ENCODE results near the gene CHST2.

CHST2 gene

DNA sequence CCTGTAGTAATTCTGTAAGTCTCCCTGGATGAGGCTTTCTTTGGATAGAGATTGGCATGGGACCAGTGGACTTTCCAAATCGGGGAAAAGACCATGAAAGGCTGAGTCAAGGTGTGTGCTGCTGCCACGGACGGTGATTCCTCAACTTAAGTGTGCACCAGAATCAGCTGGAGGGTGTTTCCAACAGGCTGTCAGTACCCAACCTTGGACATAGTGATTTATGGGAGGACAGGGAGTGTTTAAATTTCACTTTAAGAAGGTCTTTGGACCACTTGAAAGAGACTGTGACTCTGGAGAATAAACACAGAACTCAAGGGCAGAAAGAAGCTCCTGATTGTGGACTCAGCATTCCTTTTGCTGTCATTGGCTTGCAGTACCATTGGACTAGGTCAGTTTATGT is 20.4 kb upstream of the CHST2 start:
- DNase-seq: no peak

DNA sequence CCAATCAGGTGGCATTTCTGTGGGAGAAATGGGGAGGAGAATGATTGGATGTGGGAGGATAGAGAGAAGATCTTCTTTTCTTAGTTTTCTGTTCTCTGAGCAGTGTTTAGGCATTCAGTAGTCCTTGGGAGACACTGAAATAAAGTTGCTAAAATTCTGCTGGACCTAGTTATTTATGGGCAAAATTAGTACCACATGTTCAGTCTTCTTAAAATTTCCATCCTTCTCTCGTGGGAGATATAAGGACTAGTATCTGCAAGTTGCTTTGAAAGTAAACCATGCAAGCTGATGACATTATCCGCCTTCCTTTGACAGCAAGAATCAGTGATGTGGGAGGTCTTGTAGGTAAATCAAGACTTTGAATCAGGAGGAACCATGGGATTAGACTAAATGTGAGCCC is 19.9 kb upstream of the CHST2 start:
- no peak for DNase-seq

DNA sequence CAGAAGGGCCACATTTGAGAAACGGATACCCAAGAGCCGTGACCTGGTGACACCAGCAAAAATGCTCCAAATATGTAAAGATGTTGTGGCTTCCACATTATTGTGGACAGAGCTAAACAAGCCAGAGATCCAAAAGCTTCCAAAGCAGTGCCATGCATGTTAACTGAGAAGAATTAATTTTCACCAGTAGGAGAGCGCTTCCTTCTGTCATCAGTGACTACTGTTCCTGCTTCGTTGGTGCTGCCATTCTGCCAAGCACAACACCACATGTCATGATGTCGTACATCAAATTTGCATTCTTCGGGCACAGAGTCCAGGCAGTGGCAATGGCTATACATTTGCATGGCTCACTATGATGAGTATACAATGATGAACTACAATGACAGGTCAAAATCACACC is 19.1 kb upstream of the CHST2 start:
- no peak for DNase-seq

DNA sequence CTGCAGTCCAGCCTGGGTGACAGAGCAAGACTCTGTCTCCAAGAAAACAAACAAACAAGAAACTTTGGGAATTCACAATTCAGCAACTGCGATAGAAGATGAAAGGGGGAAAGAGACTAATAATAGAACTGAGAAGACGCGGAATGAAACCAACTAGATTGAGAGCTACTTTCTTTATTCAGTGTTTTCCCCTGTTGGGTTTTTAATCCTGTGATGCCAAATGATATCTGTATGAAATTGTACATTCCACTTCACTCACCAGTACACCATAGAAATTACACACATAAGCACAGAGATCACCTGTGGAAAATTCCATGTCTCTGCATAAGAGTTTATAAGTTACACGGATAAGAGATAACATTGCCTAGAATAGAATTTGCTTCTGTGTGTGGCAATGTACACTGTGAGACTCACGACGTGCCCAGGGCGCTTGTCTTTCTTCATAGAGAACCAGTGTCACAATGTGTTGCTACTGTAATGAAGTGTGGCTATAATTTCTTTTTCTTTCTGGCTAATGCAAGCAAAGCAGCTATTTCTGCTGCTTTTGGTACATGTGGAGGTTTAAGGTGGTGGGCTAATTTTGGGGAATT is 17.7 kb upstream of the CHST2 start:
- DNase-seq: no peak

DNA sequence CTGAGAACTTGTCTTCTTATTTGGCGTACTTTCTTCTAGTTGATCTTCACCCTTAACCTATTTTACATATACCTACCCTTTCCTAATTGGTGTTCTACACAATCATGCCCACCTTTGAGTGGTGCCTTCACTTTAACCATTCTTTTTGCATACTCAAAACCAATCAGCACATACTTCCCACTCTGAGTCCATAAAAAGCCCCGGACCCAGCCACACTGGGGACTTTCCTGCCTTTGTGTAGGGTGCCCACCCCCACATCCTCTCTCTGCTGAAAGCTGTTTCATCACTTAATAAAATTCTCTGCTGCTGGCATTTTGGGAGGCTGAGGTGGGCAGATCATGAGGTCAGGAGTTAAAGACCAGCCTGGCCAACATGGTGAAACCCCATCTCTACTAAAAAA is 15.9 kb upstream of the CHST2 start:
- DNase-seq: no peak

DNA sequence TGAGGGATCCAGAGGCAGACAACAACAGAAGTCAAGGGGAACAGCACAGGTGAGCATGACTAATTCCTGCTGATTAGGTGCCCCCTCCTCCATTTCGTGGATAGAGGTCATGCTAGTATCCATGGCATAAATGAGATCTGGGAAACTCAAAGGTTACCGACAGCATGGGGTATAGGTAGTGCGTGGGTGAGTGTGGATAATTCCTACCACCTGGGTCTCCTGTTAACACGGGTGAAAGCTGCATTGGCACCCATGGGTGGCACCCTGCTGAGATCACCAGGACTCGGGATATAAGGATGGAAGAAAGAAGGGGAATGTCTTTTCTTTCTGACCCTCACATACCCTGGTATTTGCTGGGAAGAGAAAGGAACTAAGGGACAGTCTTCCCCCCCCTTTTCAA is 14.4 kb upstream of the CHST2 start:
- no peak for DNase-seq

DNA sequence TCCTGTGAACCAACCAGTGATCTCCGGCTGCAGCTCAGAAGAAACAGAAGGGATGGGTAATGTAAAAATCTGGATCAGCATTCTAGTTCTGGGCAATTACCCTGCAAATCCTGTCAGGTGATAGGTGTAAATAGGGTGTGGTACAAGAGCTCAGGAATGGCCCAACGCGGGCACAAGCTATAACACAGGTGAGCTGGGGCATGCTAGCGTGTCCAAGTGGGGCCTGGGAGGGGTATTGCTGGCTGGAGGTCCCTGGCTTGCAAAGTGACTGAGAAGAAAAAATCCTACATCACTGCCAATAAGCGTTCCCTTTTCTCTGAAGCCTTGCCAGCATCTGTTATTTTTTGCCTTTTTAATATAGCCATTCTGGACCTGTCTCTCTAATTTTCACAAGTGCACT is 9.7 kb upstream of the CHST2 start:
- no peak for DNase-seq

DNA sequence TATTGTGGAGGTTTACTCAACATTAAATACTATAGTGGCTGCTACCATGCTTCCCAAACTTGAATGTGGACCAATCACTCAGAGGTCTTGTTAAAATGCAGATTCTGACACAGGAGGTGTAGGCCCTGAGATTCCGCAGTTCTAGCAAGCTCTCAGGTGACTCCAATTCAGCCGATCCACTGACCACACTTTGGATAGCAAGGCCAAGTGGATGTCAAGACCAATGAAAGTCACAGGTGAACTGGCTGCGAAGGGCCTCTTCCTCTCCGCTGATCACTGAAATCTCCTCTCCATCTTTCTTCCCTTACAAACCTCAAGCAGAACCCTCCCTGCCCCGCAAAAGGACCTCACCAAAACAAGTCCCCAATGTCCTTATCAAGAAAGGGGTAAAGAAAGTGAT is 9.2 kb upstream of the CHST2 start:
- no peak for DNase-seq

DNA sequence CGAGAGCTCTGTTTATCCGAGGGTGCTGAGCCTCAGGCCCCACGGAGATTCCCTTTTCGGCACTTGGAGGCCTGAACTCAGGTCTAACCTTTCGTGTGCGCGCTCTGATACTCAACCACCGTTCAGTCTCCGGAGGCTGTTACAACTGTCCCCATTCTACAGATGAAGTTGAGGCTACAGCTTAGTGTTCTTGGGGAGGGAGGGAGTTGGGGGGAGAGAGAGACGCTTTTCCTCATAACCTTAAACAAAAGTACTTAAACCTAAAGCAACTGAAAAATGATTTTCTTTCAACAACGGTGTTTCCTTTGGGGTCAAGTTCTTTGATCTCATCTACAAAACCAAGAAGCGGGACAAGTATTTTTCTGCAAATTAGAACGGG is 952 bp upstream of the CHST2 start:
- DNase-seq: no peak

DNA sequence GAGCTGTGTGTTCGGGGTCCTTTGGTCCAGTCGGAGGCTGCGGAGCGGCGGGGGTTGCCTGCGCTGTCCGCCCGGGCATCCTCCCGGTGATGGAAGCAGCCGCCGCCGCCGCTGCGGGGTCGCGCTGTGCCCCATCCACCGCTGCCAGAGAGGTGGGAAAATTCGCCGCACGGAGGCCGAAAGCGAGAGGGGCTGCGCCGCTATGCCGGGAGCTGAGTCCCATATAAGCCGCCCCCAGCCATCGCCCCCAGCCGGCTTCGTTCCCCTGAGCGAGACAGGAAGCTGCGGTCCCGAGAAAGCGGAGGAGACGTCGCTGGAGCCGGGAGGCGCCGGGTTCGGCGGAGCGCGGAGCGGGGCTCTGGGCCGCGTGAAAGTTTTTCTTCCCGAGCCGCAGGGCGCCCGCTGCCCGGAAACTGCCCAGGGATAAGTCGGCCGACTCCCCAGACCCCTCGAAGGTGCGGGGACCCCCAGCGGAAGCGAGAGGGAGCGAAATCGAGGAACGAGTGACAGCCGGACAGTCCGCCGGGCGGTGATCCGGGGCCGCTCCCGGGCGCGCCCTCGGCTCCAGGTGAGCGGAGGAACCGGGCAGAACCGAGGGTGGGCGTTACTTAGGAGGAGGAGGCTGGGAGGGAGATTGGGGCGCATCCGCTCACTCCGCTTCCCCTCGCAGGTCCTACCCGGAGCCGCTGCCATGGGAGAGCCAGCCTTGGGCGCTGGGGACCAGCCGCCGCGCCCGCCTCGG is 574 bp downstream of the CHST2 start:
- peak; percentile 50 for DNase-seq

DNA sequence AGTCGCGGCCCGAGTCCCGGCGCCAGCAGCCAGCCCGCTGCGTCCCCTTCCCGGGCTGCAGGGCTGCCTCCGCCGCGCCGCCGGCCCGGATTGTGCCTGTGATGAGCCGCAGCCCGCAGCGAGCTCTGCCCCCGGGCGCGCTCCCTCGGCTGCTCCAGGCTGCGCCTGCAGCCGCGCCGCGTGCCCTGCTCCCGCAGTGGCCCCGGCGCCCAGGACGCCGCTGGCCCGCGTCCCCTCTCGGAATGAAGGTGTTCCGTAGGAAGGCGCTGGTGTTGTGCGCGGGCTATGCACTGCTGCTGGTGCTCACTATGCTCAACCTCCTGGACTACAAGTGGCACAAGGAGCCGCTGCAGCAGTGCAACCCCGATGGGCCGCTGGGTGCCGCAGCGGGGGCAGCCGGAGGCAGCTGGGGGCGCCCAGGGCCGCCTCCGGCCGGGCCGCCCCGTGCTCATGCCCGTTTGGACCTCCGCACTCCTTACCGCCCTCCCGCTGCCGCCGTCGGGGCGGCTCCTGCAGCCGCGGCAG is 1.2 kb downstream of the CHST2 start:
- DNase-seq: no peak

DNA sequence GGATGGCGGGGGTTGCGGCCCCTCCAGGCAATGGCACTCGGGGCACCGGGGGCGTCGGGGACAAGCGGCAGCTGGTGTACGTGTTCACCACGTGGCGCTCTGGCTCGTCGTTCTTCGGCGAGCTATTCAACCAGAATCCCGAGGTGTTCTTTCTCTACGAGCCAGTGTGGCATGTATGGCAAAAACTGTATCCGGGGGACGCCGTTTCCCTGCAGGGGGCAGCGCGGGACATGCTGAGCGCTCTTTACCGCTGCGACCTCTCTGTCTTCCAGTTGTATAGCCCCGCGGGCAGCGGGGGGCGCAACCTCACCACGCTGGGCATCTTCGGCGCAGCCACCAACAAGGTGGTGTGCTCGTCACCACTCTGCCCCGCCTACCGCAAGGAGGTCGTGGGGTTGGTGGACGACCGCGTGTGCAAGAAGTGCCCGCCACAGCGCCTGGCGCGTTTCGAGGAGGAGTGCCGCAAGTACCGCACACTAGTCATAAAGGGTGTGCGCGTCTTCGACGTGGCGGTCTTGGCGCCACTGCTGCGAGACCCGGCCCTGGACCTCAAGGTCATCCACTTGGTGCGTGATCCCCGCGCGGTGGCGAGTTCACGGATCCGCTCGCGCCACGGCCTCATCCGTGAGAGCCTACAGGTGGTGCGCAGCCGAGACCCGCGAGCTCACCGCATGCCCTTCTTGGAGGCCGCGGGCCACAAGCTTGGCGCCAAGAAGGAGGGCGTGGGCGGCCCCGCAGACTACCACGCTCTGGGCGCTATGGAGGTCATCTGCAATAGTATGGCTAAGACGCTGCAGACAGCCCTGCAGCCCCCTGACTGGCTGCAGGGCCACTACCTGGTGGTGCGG is 1.9 kb downstream of the CHST2 start:
- DNase-seq: peak; percentile 28

DNA sequence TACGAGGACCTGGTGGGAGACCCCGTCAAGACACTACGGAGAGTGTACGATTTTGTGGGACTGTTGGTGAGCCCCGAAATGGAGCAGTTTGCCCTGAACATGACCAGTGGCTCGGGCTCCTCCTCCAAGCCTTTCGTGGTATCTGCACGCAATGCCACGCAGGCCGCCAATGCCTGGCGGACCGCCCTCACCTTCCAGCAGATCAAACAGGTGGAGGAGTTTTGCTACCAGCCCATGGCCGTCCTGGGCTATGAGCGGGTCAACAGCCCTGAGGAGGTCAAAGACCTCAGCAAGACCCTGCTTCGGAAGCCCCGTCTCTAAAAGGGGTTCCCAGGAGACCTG is 2.5 kb downstream of the CHST2 start:
- no peak for DNase-seq

DNA sequence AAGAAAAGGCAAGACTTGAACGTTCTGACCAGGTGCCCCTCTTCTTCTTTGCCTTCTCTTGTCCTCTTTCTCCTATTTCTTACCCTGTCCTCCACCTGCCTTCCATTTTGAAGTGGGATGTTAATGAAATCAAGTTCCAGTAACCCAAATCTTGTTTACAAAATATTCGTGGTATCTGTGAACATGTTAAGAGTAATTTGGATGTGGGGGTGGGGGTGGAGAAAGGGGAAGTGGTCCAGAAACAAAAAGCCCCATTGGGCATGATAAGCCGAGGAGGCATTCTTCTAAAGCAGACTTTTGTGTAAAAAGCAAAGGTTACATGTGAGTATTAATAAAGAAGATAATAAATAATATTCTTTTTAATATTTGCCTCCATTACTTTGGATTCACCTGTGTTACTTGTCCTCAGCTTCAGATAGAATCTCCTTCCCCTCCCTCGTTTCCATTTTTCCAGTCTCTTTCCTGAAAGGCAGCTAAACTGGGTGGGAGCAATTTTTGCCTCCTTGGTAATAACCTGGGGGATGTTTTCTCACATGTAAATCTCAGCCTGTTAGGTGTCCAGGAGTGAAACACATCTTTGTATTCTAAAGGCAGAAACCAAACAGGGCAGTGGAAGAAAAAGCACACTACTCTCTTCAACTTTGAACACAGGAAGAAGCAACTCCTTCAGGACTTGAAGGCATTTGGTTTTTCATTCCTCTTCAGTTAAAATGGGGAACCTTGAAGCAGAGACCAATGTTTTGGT is 3.2 kb downstream of the CHST2 start:
- no peak for DNase-seq

DNA sequence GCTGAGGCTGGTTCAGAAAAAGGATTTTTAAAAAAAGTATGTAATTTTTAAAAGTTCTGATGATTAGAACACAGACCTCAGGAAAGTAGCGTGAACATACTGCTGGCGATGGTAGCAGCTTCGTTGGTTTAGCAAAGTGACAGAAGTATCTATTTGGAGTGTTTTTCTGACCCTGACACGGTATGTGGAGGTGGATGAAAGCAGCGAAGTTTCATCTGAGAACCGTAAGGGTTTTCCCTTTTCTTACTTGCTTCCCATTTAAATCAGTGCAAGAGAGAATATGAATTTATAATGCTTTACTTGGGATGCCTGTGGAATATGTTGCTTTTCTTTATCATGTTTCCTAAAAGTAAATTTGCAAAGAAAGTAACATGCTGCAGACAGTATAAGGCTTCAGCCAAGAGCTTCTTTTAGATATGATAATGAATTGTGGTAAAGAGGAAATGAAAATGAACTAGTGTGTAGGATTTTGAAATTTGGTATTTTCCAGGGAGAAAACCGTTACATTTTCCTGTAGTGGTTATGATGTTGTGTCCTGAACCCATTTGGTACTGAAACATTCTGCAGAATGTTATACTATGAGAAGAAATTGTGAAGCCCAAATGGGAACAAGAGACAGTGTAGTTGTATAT is 3.9 kb downstream of the CHST2 start:
- DNase-seq: no peak

DNA sequence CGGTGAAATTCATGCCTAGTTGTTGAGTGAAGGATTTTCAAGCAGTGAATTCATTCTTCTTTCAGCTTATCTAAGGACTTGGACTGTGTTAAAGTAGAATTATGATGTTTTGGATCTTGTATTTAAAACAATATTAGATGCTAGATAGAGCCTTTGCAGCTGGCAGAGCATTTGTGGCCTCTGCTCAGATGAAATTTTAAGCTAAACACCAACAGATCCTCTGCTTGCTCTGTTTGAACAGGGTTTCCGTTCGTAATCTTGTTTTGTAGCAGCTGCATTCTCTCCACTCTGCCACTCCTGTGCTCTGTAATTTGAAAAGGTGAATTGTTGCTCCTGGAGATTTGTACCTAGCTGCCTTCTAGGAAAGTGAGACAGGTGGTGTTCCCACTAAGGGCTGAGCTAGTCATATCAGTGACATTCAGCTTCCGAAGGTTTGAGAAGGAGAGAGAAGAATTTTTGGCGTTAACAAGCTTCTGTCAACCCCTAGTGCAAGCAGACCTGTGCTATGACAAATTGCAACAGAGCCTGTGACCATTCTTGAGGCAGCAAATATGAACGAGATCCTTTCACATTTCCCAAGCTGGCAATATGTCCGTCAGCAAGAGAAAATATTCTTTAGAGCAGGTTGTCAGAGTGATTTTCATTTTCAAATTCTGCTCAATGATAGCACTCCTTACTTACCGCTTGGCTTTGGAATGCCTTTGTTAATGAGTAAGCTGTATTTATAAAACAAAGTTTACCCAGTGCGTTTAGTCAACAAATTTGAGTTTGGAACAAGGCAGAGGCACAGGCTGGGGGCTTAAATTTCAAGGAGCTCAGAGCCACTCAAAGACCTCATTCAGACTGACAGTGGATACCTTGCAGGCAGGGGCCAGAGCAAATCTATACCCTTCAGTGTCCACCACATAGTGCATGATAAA is 5.3 kb downstream of the CHST2 start:
- peak; percentile 14 for DNase-seq

DNA sequence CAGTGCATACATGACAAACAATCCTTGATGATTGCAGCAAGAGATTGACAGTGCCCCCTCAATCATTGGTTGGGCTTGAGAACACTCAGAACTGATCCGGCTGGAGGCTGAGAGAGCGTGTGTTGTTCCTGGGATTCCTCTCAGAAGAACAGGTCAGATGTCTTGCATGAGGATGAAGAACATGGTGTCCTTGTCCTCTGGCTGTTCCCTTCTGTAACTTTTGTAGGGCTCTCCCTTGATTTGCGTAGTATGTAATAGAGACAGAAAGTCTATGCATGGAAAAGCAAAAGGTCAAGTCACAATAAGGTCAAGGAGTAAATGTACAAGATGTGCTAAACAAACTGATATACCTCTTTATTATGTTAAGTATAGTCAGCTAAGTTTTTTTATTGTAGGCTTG is 8.2 kb downstream of the CHST2 start:
- no peak for DNase-seq

DNA sequence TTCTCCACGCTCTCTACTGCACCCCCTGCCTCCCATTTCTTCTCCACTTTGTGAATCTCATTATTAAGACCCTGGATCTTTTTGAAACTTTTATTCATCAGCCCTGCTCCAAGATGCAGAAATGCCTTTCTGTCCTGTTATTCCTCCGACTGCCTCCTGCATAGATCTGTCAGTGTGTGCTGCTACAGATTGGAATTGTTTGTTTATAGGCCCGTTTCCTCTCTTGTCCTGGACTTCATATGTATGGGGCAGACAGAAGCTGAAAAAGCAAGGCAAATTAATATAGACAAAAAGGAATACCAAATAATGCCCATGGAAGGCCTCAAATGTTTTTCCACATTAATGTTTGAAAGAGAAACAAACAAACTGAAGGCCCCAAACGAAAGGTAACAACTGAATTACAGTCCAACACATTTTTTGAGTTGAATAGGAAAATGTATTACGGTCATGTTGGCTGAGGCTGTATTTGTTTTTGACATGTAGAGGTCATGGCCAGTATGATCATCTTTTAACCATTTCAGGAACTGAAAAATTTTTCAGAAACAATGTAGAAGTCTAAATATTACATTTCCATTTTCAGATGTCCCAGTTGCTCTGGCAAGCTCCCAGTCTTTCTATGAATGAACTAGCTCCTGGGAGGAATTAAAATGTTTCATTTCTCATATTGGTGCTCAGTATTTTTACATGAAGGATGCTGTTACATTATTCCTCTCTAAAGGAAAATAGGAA is 8.8 kb downstream of the CHST2 start:
- DNase-seq: no peak

DNA sequence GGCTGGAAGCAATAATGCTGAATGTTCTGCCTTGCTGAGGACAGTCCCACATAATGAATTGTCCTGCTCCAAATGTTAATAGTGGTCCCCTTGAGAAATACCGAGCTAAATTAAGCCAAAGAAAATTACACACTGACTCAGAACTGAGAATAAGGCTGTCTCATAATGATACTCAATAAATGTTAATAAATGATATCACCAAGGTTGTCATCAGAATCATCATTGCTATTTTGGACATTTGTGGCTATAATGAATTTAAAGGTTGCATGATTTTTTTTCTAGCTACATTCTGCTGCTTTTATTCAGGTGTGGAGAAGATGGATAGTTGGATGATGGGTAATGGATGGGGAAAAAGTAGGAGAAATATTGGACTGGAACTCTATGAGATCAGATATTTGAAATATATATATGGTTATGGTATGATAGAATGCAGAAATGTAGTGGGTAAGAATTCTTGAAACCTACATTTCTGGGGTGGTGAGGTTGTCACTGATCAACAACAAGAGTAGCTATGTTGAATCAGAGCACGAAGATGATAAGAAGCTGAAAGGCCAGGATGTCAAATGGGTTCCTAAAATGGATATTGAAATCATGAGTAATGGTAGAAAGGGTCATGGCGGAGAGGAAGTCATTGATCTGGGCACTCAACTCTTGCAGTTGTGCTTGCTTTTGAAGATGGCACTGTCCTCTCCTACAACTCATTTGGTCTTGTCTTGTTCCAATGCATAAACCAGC is 12.8 kb downstream of the CHST2 start:
- DNase-seq: no peak

DNA sequence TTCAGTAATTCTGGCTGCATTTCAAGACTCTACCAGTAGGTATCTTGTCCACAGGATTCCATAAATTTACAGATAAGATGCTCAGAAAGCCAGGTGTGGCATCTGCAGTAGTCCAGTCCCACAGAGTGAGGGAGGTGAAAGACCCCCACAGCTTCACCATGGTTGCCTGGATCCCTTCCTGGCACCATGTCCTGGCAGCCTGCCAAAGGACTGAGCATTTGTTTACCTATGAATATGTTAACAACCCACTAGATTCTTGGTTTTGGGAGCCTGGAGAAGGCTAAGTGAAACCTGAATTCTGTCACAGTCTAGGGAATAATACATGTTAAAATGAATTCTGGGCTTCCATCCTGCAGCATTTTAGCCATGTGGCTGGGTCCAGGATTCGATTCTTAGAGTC is 14.9 kb downstream of the CHST2 start:
- DNase-seq: peak; percentile 47
